GM19099 (cell line): ENCODE measurements around the gene KRT5.

Source experiments
- POLR2A ChIP-seq: IDR thresholded peaks from 3 replicates; pipeline ENCODE4 v1.6.1; 2011; ENCODE audit warnings: low read depth; ENCODE audit not compliant: insufficient read length; ENCODE audit errors: extremely low read depth

Gene KRT5

GRCh38 chr12:52519826-52520662, at the start of gene KRT5:
Gene KRT5, minus strand, starts transcription at chr12:52520394. Its CDS starts 98 bp downstream, at chr12:52520296.
- no peak for TF ChIP-seq POLR2A

- no peak for TF ChIP-seq POLR2A
These were observed 47.9 kb upstream of the KRT5 start for GRCh38 chr12:52568111-52568510.

- TF ChIP-seq POLR2A: no peak
These were observed 46.7 kb upstream of the KRT5 start for GRCh38 chr12:52566847-52567291.

GRCh38 chr12:52564582-52564981, 44.4 kb upstream of the KRT5 start:
- TF ChIP-seq POLR2A: no peak

- no peak for TF ChIP-seq POLR2A
These were observed 41.8 kb upstream of the KRT5 start for GRCh38 chr12:52561880-52562449.

GRCh38 chr12:52559979-52560378, 39.8 kb upstream of the KRT5 start:
- no peak for TF ChIP-seq POLR2A

GRCh38 chr12:52558781-52559445, 38.7 kb upstream of the KRT5 start:
- TF ChIP-seq POLR2A: no peak

- TF ChIP-seq POLR2A: no peak
These were observed 37.3 kb upstream of the KRT5 start for GRCh38 chr12:52557476-52557875.

GRCh38 chr12:52555577-52555976, 35.4 kb upstream of the KRT5 start:
- no peak for TF ChIP-seq POLR2A

GRCh38 chr12:52552681-52553195, 32.5 kb upstream of the KRT5 start, which contains the start of gene KRT71:
Gene KRT71, minus strand, starts transcription at chr12:52553145. Its CDS starts 68 bp downstream, at chr12:52553077.
- TF ChIP-seq POLR2A: no peak

GRCh38 chr12:52552055-52552454, 31.9 kb upstream of the KRT5 start:
- TF ChIP-seq POLR2A: no peak

- no peak for TF ChIP-seq POLR2A
These were observed 31.1 kb upstream of the KRT5 start for GRCh38 chr12:52551216-52551865.

GRCh38 chr12:52546126-52546525, 25.9 kb upstream of the KRT5 start:
- TF ChIP-seq POLR2A: no peak

GRCh38 chr12:52543985-52544883, 24.0 kb upstream of the KRT5 start:
- TF ChIP-seq POLR2A: no peak
